Amygdala (tissue), 56 donors: ENCODE data around the gene LHPP.
A peak's percentile ranks its signal among the peaks of the same experiment; 100 is the strongest.
"Not testable (repeated sequence)": the region's sequence is repeated elsewhere in the genome, so short reads cannot be mapped to it uniquely, and the experiment has no call there.

Source experiments
- DNase-seq, 56 donors: peaks; one replicate each; lab custom pipeline; 2025; lab: John Stamatoyannopoulos, UW

LHPP gene, protein sequence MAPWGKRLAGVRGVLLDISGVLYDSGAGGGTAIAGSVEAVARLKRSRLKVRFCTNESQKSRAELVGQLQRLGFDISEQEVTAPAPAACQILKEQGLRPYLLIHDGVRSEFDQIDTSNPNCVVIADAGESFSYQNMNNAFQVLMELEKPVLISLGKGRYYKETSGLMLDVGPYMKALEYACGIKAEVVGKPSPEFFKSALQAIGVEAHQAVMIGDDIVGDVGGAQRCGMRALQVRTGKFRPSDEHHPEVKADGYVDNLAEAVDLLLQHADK

GRCh38 chr10:124461642-124462347, at the start of gene LHPP:
TSS of gene LHPP (plus strand) at chr10:124461823. CDS start at chr10:124461863, 40 bp downstream.
- DNase-seq, result peak; percentile 18 to 91 (median 74)

DNA sequence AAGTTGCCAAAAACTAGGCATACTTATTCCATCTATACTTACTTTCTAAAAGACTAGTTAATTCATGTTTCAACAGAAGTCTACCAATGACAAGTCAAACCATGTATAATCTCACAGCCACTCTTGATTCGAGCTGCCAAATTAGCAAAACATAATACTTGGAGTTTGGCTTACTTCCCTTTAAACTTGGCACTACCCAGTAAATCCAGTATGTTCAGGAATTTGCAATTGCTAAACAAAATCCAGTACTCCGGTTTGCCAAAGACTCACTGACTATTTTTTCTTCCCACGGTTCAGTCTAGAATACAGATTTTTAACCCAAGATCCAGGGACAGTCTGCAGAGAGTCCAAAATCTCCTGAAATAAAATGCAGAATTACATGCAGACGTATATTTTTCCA, 47.5 kb upstream of the LHPP start:
- no peak for DNase-seq

DNA sequence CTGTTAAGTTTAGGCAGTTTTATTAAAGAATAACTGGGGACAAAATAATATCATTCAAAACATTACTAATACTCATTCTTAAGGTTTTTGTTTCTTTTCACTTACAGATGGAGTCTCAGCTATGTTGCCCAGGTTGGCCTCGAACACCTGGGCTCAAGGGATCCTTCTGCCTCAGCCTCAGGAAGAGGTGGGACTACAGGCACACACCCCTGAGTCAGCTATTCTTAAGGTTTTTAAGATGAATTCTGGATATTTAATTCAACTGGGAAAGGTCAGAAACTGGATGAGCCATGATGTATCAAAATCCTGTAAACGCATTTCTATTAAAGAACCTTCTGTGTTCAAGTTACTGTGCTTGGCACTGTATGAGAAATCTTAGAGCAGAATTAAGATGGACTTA, 46.4 kb upstream of the LHPP start:
- DNase-seq, result no peak

DNA sequence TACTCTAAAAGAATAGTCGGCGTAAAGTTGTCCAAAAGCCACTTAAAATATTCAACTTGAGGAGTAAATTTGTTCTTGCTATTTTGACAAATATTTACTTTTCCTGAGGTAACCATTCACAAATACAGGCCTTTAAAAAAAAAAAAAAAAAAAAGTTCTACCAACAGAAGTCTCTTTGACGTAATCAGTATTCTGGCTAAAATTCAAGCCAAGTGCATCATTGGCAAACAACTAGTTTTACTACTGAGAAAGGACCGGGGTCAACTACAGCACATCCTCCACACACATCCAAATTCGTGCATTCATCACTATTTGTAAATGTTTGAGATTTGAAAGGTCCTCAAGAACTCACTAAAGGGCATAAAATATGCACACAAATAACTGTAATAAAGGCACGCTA, 44.9 kb upstream of the LHPP start:
- no peak for DNase-seq

DNA sequence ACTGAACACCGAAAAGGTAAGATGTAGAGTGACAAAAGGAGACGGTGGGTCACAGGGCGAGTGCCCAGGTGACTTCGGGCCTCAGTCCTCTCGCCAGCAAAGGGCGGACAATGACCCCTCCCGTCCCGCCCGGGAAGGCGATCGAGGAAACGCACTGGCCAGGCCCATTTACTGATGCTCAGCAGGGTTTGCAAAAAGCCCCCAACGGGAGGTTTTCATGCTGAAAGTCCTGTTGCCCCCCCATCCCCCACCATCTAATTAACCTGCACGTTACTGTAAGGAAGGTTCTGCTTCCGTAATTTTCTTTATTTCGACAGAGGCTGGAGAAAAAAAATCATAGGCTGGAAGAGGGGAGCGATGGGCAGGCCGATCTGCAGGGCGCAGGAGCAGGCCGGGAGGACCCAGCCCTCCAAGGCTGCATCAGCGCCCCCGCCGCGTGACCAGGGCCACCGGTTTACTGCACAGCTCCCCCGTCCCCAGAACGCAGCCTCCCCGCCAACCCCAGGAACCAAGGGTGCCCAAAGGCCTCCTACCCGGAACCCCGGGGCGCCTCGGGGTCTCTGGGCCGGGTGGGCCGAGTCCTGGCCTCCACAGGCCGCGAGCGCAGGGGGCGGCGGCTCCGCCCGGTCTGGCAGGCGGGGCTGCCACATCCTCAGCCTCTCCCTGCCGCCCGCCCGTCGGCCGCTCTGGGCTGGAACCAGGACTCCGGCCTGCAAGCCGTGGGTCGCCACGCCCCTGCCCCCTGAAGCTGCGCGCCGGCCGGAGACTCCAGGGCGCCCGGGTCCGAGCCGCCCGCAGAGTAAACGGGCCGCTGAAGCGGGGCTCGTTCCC, 43.5 kb upstream of the LHPP start:
- peak in 52 of 56 donors; percentile 6 to 85 (median 48) for DNase-seq

- DNase-seq, result peak; percentile 44 to 98 (median 91)
These were observed 42.7 kb upstream of the LHPP start, which contains the start of gene OAT for GRCh38 chr10:124418726-124419501. TSS of gene OAT (minus strand) at chr10:124418923. CDS start at chr10:124412171, 6,752 bp downstream.

DNA sequence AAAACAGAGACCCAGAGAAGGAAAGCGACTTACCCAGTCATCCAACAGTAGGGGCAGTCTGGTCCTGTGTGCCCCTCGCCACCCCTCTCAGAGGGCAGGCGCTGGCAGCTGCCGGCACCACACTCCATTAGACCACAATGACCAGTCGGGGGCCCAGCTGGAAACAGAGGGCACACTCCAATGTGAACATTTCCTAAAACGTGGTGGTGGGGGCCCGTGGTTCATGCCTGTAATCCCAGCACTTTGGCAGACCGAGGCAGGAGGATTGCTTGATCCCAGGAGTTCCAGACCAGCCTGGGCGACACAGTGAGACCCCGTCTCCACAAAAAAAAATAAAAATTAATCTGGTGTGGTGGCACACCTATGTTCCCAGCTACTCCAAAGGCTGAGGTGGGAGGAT, 42.0 kb upstream of the LHPP start:
- no peak for DNase-seq

GRCh38 chr10:124420254-124420653, 41.4 kb upstream of the LHPP start:
- DNase-seq, result no peak

DNA sequence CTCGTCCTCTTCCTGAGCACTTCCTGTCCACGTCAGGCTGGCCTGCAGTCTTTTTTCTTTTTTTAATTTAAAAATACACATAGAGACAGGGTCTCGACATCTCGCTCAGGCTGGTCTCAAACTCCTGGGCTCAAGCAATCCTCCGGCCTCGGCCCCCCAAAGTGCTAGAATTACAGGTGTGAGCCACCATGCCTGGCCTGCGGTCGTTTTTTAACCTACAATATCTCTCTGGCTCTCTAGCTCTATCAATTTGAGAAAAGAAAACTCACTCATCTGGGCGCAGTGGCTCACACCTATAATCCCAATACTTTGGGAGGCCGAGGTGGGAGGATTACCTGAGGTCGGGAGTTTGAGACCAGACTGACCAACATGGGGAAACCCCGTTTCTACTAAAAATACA, 38.9 kb upstream of the LHPP start:
- DNase-seq, result no peak

DNA sequence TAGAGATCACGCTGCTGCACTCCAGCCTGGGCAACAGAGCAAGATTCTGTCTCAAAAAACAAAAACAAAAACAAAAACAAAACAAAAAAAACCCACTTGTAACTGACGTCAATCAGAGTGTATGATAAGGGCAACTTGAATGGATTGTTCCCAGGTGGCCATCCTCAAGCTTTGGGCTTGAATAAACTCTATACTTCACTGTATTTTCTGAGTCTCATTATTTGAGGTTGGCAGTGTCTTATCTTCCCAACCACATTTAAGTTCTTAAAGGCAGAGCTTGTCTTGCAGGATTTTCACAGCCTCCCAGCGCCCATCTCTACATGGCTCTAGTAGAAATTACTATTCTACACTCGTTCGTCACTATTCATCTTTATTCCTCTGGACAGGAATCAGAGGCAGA, 37.8 kb upstream of the LHPP start:
- DNase-seq, result no peak

- DNase-seq, result no peak
These were observed 36.2 kb upstream of the LHPP start for GRCh38 chr10:124425227-124425962.

GRCh38 chr10:124428207-124428777, 33.3 kb upstream of the LHPP start:
- no peak for DNase-seq

- DNase-seq, result no peak
These were observed 32.0 kb upstream of the LHPP start for GRCh38 chr10:124429576-124429975.

GRCh38 chr10:124430077-124430476, 31.5 kb upstream of the LHPP start:
- DNase-seq, result no peak

GRCh38 chr10:124433461-124433860, 28.2 kb upstream of the LHPP start:
- DNase-seq, result no peak

- DNase-seq, result not testable (repeated sequence)
These were observed 25.9 kb upstream of the LHPP start for GRCh38 chr10:124435683-124436082.

DNA sequence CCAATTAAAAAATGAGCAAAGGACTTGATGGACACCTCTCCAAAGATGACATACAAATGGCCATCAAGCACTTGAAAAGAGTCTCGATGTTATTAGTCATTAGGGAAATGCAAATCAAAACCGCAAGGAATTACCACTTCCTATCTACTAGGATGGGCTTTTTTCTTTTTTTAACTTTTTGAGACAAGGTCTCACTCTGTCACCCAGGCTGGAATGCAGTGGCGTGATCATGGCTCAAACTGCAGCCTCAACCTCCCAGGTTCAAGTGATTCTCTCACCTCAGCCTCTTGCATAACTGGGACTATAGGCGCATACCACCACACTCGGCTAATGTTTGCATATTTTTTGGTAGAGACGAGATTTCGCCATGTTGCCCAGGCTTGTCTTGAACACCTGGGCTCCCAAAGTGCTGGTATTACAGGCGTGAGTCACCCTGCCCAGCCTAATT, 25.4 kb upstream of the LHPP start:
- DNase-seq, result no peak

DNA sequence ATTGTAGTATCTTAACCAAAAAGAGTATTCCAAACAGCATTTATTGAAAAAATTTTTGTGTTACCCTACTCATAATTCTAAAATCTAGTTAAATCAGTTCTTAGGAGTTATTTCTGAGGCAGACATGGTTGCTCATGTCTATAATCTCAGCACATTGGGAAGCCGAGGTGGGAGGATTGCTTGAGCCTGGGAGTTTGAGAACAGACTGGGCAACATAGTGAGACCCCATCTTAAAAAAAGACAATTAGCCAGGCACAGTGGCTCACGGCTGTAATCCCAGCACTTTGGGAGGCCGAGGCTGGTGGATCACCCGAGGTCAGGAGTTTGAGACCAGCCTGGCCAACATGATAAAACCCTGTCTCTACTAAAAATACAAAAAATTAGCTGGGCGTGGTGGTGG, 19.9 kb upstream of the LHPP start:
- not testable (repeated sequence) for DNase-seq
